NCI-H1694 treated with DMSO at 0.1 percent for 48 hours (cell line): Measurements from ENCODE around the gene NAPB.
"Not testable (repeated sequence)": the region's sequence is repeated elsewhere in the genome, so short reads cannot be mapped to it uniquely, and the experiment has no call there.

Source experiments
- DNase-seq: peaks from one replicate; lab custom pipeline; 2025; lab: John Stamatoyannopoulos, UW

The NAPB gene

DNA sequence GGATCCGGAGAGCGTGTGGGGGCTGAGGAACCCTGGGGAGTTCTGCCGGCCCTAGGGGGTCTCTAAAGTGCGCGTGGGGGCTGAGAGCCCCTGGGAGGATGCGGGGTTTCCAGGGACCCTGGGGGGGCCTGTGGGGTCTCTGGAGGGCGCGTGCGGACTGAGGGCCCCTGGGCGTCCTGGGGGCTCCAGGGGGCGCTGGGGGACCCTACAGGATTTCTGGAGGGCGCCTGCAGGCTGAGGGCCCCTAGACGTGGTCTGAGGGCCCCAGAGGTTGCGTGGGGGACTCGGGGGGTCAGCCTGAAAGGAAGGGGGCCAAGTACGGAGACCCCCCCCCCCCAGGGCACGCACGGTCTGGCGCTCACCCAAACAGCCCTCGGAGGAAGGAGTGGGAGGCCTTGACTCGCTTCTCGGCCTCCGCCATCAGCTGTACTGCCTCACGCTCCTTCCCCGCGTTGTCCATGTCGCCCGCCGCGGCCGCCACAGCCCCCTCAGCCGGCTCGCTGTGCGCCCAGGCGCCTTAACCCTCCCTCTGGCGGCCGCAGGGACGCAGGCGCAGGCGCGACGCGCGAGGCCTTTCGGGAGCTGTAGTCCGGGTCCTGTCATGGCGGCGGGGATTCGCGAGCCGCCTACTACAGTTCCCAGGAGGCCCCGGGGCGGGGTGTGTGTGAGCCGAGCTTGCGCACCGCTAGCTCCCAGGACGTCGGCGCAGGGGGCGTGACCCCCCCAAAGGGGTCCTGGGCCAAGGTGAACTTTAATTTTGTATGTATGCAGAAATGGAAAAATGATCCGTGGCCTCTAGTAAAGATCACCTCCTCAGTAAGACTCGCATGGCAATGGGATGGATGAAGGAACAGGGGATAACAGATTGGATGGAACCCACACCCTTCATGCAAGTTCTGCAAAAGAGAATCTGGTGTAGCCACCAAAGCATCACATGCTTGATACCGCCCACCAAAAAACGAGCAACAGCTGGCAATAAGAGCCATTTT, at the start of gene NAPB:
Gene NAPB, minus strand, starts transcription at position 546 of the 989 bp plus-strand sequence. Its CDS starts 86 bp downstream, at position 460.
- DNase-seq: peak; percentile 85

DNA sequence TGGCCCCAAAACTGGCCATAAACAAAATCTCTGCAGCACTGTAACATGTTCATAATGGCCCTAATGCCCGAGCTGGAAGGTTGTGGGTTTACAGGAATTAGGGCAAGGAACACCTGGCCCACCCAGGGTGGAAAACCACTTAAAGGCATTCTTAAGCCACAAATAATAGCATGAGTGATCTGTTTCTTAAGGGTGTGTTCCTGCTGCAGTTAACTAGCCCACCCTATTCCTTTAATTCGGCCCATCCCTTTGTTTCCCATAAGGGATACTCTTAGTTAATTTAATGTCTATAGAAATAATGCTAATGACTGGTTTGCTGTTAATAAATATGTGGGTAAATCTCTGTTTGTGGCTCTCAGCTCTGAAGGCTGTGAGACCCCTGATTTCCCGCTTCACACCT, 45.7 kb upstream of the NAPB start:
- DNase-seq: not testable (repeated sequence)

DNA sequence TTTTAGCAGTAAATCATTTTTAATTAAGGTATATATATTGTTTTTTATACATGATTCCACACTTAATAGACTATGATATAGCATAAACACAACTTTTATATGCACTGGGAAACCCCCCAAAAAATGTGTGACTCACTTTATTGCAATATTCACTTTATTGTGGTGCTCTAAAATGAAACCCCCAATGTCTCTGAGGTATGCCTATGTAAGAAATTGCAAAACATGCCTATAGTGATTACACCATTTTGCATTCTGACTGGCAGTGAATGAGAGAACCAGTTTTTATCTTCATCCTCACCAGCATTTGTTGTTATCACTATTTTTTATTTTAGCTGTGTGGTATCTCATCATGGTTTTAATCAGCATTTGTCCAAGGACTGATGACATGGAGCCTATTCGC, 39.9 kb upstream of the NAPB start:
- no peak for DNase-seq

DNA sequence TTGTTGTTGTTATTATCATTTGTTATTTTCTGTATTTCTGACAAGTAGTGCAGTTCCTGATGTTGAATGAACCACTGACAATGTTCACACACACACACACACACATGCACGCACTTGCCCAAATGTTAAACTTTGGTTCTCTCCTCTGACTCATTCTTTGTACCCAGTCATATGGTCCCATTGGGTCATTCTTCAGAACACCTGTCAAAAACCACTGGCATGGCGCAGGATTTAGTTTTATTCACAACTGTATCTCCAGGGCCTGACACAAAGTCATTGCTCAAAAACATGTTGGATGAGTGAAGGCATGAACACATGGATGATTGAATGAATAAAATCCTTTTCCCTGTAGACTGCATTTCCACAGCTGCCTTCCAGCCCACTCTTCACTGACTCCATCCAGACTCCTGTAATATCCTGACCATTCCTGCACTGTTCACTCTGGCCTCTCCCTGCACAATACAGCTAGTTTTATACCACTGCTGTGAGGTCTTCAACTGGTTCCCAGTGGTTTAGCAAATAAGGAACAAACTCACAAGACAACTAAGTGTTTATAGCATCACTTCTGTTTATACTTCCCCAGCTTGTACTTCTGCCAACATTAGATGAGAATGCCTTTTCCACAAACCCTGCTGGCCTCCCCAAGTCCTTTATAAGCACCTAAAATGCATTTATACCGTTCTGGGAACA, 38.3 kb upstream of the NAPB start:
- no peak for DNase-seq

DNA sequence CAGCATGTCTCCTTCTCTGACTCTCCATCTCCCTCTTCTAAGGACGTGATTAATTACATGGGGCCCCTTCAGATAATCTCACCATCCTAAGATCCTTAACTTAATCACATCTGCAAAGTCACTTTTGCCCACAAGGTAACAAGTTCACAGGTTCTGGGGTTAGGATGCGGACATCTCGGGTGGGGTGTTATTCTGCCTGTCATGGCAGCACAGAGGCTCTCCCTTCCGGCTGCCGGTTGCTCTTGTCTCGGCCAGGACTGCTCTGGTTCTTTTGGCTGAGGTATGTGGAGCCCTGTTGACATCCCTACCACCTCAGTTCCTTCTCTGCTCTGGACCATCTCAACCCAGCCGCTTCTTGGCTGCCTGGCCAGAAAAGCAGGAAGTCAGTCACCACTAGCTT, 35.6 kb upstream of the NAPB start:
- DNase-seq: no peak

DNA sequence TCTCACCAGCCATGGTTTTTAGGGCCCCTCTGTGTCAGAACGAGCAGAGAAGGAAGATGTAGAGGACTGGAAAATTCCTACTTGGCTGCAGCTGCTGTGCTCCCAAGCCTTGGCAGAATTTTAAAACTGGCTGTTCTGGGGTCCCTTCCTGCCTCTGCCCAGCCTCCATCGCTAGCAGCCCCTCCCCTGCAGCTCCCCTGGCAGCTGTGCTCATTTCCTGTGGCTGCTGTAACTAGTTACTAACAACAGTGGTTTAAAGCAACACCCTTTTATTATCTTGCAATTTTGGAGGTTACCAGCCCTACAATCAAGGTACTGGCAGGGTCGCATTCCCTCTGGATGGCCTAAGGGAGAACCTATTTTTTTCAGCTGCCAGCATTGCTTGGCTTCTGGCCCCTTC, 35.1 kb upstream of the NAPB start:
- no peak for DNase-seq

DNA sequence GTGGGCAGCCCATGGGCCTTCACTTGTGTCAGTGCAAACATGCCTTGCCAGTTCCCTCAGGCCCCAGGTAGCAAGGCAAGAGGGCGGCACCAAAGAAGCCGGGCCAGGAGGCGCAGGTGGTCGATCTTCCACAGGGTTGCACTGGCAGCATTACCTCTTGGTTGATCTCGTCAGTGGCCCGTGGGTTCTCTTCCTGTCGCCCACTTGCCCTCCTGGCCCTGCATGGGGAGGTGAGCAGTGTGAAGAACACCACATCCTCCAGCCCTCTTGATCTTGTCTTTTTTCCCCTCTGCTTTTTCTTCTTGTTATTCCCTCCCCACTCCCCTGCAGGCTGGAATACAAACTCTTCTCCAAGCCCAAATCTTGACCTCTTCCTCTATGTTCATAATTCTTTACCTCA, 34.4 kb upstream of the NAPB start:
- DNase-seq: no peak

DNA sequence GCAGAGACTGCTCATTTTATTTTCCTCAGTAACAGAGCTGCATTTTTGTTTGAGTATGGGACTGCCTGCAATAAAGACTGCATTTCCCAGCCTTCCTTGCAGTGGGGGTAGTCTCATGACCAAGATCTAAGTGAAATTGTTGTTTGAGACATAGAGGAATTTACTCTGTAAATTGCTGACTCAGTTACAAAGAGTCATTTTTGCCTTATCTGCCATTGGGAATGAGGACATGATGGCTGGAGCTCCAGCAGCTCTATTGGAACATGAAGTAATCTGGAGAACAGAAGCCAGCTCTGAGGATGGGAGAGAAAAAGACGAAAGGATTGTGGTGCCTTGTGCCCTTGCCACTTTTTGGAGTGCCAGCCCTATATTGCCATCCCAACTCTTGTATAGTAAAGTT, 33.5 kb upstream of the NAPB start:
- DNase-seq: no peak

DNA sequence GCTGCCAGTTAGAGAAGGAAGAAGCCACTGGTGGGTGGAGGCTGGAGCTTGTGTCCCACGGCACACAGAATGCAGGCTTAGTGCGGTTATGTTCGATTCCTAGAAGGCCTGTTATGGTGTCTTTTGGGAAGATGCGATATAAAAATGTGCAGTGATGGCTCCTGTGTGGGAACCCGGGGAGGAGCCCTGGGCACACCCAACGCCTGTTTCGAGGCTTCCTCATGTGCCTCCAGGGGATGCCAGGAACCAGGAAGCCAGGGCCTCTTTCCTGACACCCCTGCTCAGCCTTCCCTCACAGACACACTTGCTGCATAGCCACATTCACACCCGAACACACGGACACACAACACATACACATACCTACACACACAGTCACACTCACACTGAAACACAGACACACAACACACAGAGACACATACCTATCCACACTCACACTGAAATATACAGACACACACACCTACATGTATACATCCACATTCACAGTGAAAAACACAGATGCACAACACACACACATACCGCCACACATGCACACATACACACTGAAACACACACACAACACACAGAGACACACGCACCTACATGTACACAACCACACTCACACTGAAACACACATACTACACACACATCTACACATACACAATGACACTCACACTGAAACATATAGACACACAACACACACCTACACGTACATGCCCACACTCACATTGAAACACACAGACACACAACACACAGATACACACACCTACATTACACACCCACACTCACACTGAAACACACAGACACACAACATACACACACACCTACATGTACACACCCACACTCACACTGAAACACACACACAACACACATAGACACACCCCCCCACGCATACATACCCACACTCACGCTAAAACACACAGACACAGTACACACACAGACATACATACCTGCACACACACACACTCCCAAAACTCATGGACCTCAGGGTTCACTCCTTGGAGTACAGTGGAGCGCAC, 32.6 kb upstream of the NAPB start:
- no peak for DNase-seq

DNA sequence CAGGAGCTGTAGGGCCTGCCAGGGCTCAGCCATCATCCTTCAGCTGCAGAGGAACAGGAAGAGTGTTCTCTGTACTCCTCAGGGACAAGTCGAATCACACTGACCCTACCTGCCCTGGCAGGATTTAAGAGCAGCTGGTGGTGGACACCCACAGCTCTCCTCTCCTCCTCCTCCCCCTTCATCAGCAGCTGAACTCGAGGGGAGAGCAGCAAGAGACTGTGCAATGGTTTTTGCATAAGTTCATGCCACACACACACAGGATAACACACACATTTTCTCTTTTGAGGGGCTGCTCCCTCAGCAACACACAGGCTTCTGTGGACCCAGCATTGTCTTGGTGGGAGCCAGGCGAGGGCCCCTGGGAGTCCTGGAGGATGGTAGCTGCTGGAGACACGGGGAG, 31.5 kb upstream of the NAPB start, which contains the start of gene CST11:
Gene CST11, minus strand, starts transcription at position 101 of the 400 bp plus-strand sequence. Its CDS starts 65 bp downstream, at position 36.
- DNase-seq: no peak

DNA sequence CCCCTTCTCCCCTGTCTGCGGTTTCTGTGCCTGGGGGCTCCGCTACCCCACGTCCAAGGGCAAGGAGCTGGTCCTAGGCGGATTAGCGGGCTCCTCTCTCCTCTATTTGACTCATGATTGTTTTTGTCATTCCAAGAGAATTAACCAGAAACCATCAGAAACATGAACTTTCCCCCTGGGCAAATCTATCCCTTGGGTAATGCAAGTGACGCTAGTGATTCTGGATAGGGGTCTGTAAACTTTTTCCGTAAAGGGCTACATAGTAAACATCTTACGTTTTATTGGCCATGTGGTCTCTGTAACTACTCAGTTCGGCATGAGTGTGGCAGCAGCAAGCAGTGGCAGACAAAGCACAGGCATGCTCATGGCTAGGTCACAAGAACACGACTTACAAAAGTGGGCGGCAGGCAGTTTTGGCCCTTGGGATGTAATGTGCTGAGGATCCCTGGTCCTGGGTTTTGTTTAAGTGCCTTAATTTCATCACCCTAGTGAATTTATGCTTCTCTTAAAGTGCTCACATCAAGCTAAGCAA, 30.7 kb upstream of the NAPB start:
- no peak for DNase-seq

DNA sequence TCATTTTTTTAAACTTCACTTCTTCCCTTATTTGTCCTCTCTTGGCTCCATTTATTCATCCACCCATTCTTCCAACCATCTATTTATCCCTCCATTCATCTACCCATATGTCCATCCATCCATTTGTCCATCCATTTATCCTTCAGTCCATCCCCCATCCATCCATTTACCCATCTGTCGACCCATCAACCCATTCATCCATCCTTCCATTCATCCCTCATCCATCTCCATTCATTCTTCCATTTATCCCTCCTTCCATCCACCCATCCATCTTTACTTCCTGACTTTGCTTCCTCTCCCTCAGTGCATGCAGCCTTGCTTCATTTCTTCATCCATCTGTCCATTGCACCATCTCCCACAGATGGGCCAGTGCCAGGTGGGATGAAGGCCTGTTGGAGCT, 29.6 kb upstream of the NAPB start:
- DNase-seq: no peak

DNA sequence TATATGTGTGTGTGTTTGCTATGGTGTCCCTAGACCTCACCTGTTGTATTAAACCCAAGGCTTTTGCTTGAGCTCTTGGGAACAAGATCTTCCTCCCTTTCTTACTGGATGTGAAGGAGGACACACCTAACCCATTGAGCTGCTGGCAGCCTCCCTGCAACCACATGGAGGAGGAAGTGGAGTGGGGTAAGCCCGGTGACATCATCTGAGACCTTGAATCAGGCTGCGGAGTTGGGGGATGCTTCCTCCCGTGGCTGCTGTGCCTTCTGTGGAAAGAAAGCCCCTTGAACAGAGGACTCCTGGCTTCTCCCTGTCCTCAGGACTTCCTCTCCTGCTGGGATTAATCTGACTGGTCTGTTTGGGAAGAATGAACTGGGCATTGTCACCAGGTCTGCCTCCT, 28.1 kb upstream of the NAPB start:
- no peak for DNase-seq

DNA sequence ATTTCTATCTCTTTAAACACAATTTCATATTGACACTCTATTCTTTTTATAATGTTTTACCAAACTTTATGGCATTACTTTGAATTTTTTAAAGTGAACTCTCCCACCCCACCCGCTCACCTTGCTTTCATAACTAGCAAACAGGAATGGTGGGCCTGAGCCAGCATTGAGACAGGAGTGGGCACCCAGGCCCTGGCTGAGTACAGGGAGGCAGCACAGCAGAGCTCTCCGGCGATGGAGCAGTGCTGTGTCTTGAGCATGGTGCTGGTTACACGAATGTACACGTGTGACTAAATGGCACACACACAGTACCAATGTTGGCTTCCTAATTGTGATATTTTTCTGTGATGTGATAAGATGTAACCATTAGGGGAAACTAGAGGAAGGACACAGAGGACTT, 26.9 kb upstream of the NAPB start:
- no peak for DNase-seq

DNA sequence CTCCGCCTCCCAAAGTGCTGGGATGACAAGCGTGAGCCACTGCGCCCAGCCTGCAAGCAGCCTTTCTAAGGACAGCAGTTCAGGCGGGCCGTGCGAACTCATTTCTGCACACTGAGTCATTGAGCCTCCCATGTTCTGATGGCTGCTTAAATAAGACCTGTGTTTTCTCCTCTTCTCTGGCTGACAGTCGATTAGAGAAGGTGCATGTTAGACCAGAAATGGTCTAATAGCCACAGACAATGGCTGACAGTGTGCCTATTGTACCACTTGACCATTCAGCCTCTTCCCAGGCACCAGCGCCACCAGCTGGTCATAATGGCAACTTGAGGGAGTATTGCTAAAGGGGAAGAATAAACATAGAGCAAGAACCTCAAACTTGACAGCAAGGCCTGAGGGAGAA, 25.2 kb upstream of the NAPB start:
- no peak for DNase-seq

DNA sequence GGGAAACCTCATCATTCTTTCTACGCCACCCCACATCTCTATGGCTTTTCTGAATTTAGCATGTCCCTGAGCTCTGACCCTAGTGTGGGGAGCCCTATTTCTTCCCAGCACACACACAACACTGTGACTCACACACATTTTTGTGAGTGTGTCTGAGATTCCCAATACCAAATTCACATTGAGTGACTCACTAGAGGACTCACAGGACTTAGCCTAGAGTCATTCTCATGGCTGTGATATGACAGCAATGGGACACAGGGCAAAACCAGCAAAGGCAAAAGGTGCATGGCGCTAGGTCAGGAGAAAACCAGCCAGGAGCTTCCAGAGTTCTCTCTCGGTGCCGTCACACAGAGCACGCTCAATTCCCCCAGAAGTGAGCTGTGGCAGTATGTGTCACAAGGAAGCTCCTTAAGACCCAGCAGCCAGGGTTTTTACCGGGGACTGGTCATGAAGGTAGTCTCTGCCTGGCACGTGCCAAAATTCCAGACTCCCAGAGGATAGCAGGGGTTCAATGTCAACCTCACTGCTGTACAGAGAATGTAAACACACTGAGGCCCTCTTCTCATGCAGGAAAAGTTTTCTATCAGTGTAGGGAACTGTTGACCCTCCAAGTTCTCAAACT, 24.4 kb upstream of the NAPB start:
- no peak for DNase-seq

DNA sequence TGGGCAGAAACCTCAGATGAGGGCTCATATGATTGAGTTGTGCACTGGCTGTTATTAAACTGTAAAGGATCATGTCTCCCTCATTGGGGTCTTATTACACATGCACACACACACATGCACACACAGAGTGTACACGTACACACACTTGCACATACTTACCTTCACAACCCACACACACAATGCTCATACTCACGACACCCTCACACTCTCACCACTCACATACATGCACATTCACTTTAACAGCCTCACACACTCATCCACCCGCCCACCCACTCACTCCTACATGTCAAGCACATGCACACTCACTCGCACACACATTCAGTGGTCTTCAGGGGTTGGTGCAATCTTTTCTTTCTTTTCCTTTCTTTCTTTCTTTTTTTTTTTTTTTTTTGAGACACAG, 23.6 kb upstream of the NAPB start:
- DNase-seq: no peak

DNA sequence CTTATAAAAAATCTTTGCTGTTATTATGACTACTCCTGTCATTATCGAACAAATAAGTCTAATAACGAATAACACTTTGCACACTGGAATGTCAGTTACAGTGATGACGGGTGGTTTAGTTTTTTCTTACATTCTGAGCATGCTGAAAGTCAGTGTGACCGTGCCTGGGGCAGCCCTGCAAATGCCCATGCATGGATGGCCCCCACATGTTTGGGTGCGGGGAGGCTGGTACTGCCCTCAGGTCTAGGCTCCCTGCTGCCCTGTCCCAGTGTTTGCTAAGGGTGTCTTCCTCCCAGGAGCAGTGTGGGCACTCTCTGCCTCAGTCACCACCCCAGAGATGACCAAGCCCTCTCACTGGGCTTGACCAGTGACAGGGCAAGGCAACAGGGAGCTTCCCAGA, 21.1 kb upstream of the NAPB start:
- no peak for DNase-seq

DNA sequence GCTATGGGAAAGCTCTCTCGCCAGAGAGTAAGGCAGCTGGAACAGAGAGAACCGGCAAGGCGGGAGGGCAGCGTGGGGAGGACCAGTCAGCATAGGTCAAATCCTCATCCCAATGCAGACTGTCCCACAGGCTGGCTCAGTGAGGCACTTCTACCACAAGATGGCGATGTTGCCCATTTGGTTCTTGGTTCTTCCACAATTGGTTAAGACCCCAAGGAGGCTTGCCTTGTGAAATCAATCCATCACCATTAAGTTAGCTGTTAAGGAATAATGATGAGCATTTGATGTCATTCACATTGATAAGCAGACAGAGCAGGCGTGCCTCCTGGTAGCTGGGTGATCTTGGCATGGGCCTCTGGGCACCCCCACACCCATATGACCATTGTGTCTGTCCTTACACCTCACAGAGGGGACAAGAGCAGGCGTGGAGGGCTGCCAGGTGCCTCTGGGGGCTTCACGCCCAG, 20.6 kb upstream of the NAPB start:
- peak; percentile 47 for DNase-seq

DNA sequence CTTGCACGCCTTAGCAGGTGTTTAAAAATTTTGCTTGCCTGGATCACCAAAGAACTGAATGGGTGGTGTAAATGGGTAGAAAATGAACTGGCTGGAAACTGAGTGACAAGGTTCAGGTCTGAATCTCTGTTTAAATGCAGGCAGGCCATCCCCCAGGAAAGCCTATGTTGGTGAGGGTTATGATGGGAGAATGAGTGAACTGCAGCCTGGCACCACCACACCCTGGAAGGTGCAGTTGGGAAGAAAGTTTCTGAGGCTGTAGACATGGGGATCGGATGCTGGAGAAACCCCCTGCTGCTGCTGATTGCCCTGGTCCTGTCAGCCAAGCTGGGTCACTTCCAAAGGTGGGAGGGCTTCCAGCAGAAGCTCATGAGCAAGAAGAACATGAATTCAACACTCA, 18.7 kb upstream of the NAPB start:
- no peak for DNase-seq

DNA sequence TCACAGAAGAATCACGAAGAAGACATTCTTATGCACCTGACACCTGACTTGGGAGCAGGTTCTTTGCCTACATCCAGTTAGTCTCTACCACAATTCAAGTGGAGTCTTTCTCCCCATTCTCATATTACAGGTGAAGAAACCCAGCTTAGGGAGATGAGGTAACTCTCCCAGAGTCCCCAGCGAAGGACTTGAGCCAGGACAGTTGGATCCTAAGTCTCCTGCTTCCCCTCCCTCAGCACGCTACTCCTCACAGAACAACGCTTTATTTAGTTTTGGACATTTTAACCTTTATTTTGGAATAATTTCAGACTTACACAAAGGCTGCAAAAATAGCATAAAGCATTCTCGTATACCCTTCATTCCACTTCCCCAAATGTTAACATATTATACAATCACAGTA, 17.4 kb upstream of the NAPB start:
- no peak for DNase-seq
